LHCN-M2 (cell line): ENCODE measurements around the gene DCAF16. TPM values are rescaled to one million over a fixed set of nuclear protein-coding genes. Genes with fewer than 3 reads are reported as not detected.
A peak's percentile ranks its signal among the peaks of the same experiment; 100 is the strongest.

Source experiments
- DNase-seq: peaks from one replicate; pipeline ENCODE4 v3.0.0-alpha.2; 2012; ENCODE audit warnings: low read depth
- total RNA-seq: library from RNA; depleted of rRNA; stranded (reverse); fragments of >200 nt; gene quantifications from 2 replicates; pipeline ENCODE4 v1.2.3, GENCODE V29; 2014

DCAF16 gene
- total RNA-seq, 1 experiment from 2014 or later: 17.7 TPM

DNA sequence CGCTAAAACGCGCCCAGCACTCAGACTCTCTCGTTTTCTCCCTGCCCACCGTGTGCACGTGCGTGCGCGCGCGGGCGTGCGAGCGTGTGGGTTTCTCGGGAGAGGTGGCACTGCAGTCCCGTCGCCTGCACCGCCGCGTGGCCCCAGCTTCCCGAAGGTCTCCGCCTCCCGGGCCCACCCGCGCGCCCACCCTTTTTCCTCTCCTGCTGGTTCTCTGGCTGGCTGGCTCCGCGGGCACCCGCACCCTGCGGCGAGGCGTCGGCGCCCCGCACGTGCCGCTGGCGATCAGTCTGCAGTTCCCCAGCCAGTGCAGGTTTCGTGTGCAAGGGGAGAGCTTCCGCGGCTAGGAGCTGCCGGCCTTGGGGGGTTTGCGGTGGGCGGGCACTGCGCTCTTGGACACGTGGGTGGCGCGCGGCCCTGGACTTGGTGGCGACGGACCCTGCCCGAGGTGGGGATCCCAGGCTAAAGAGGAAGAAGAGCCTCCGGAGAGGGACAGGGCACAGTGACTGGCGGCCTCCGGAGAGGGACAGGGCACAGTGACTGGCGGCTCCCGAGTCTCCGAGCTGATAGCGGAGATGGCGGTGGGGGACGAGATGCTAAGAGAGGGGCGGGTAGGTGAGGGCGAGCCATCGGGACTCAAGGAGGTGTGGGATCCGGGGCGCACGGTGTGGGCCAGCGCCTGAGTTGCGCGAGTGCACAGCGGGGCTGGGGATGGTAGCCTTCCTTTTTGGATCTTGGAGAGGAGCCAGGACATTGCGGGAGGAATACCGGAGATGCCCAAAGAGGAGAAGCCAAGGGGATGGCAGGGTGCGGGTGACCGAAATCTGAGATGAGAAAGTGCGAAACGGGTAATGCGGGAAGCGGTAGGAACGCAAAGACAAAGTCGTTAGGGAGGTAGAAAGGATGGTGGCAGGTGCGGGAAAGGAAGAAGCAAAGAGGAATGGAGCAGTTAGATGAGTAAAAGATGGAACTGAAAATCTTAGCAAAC lies 29.0 kb downstream of the DCAF16 start, which contains the start of gene FAM184B:
Gene FAM184B (minus strand): TSS at position 322 of the 988 bp plus-strand sequence. CDS start 322 bp downstream, outside the sequence.
- no peak for DNase-seq

DNA sequence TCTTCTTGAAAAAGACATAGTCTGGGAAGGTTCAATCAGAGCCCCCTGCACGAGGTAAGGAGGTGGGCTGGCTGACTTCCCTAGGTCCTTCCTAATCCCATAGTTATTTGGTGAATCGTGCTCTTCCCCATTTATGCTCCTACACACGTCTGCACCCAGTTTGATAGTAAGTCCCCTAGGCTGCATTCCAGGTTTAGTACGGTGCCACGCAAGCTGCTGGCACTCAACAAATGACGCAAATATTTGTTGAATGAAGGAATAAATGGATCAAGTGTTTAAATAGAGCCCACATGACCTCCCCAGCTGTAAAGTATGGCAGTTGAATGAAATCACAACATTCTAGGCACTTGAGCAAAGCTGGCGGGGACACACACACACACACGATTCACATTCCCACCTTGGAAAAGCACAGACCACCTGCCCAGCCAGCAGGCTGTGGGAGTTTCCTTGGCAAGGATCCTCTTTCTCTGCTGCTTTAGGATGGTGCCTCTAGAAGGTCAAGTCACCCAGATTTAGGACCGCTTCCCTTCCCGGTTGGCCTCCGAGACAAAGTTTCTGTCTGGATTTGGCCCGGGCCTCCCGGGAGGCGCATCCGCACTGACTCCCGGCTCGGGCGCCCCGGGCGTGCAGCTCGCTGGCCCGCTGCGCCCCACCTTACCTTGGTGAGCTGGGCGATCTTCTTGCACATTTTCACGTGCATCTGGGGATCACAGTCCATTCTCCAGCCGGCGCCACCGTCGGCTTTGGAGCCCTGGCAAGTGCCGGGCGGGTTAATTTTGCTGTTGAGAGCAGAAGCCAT lies 29.9 kb downstream of the DCAF16 start:
- no peak for DNase-seq

DNA sequence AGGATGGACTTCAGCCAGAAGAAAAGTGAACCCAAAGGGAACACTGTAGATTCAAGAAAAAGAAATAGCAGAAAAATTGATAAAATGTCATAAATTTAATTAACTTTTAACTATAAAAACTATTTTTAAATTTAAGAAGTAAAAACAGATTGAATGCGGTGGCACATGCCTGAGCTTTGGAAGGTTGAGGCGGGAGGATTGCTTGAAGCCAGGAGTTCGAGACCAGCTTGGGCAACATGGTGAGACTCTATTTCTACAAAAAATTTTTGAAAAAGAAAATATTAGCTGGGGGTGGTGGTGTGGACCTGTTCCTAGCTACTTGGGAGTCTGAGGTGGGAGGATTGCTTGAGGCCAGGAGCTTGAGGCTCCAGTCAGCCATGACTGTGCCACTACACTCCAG lies 32.1 kb downstream of the DCAF16 start:
- DNase-seq: no peak

DNA sequence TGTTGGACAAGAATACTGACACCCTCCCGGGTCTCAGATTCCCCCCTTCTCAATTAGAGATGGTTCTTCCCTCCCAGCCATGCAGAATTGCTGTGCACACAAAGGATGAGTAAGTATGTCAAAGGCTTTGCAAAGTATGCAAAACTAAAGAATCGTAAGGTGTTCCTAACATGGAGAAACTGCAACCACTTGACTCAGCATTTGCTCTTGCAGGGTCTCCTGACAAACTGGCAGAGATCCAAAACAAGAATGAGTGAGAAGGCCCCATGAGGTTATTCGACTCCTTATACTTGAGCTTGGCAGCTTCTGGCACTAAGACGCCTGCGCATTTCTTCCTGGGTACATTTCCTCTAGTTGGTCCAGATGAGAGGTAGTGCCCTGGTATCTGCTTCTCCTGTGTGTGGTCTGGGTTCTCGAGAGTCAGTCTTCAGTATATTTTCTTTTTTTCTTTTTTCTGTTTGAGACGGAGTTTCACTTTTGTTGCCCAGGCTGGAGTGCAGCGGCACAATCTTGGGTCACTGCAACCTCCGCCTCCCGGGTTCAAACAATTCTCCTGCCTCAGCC lies 37.3 kb downstream of the DCAF16 start:
- no peak for DNase-seq

DNA sequence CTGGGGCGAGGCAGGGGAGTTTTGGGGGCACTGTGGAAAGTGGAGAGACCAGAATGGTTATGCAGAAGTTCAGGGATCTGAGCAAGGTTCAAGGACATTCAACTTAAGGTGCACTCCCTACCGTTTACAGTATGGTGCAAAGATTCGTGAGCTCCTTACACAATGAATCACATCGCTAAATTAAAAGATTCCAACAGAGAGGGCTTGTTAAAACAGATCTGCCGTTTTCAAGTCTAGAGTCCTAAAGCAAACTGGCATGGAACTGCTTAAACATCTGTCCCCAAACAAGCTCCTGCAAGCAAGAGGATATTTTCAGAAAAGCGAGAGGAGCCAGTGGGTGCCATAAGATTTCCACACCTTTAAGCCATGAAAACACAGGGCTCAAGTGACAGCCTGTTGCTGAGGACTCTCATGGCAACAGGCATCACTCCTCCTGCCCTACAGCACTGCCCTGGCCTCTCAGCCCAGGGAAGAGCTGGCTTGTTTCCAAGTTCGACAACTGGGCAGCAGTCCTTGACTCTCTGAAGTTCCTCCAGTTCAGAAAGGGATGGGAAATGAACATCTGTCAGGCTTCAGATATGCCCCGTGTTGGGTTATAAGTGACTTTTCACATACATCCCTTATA lies 39.2 kb downstream of the DCAF16 start:
- DNase-seq: peak; percentile 20

DNA sequence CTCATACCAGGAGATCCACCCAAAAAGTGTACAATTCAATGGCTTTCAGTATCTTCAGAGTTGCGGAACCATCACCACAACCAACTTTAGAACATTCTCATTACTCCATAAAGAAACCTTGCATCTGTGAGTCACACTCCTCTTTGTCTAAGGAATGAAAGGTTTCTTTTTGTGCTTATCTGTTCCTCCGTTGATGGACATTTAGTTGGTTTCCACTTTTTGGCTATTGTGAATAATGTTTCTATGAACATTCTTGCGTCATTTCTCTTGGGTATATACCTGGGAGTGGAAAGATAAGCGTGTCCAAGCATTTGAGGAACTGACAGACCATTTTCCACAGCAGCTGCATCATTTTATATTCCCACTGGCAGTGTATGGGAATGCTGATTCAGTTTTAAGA lies 39.7 kb downstream of the DCAF16 start:
- DNase-seq: no peak

DNA sequence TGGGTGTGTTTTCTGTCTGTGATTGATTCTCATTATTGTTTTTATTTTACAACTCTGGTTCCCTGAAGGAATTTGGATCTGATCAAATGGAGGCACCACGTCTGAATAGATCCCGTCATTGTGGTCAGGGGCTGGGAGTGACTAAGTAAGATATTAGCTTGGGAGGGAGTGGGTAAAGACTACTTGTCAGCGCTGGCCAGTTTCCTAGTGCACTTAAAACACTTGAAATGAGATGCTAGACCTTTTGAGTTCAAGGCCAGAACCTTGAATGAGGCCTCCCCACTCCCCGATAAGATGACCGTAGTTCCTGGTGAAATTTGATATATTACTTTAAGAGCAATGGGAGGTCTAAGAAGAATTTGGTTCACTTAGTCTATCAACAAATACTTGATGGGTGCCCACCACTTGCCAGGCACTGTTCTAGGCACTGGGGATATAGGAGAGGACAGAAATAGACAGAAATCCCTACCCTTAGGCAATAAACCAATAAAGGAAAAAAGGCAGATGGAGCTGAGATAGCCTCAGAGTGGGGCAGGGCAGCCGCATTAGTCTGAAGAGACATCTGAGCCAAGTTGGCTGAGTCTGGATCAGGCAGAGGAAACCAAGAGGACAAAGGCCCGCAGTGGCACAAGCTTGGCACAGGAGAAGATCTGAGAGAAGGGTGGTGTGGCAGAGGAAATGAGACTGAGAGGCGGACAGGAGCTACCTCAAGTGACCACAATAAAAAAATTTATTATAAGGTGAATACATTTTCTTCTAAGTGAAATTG lies 41.0 kb downstream of the DCAF16 start:
- DNase-seq: no peak

DNA sequence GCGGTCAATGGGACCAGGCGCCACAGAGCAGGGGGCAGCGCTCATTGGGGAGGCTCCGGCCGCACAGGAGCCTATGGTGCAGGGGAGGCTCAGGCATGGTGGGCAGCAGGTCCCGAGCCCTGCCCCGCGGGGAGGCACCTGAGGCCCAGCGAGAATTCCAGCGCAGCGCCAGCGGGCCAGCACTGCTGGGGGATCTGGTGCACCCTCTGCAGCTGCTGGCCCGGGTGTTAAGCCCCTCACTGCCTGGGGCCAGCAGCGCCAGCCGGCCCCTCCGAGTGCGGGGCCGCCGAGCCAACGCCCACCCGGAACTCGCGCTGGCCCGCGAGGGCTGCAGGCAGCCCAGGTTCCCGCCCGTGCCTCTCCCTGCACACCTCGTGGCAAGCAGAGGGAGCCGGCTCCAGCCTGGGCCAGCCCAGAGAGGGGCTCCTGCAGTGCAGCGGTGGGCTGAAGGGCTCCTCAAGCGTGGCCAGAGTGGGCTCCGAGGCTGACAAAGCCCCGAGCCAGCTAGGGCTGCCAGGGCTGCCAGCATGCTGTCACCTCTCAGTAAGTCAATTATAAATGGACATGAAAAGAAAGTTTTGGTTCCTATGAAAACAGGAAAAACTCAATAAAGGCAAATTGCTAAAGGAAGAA lies 43.6 kb downstream of the DCAF16 start:
- DNase-seq: no peak

DNA sequence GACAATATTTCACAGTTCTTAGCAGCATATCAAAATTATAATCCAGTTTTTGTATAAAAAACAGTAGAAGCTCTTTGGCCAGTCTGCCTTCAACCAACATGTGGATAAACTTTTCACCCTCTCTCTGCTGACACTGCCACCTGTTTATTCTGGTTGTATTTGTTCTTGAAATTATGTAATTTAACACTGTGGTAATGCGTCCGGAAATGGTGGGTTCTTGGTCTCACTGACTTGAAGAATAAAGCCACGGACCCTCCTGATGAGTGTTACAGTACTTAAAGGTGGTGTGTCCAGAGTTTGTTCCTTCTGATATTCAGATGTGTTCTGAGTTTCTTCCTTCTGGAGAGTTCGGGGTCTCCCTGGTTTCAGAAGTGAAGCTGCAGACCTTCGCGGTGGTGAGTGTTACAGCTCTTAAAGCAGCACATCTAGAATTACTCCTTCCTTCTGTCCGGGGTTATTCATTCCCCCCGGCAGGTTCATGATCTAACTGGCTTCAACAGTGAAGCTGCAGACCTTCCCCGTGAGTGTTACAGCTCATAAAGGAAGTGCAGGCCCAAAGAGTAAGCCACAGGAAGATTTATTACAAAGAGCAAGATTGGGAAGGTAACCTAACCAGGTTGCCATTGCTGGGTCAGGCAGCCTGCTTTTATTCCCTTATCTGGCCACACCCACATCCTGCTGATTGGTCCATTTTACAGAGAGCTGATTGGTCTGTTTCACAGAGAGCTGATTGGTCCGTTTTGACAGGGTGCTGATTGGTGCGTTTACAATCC lies 44.9 kb downstream of the DCAF16 start:
- no peak for DNase-seq

DNA sequence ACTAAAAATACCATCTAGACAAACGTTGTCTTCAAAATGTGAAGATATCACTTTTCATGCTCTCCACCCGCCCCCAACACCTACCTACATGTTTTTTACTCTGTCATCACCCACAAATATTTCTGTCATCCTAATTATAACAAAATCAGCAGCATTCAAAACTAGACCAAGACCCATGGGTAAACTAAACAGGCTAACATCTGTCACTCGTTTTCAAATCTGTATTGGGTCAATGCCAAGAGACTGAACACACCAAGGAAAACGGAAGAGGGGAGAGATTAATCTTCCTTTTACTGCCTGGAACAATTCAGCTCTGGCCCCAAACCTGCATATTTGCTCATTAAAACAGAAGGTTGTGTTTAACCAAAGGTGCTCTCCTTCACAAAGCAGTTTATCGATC lies 46.6 kb downstream of the DCAF16 start:
- peak; percentile 13 for DNase-seq

DNA sequence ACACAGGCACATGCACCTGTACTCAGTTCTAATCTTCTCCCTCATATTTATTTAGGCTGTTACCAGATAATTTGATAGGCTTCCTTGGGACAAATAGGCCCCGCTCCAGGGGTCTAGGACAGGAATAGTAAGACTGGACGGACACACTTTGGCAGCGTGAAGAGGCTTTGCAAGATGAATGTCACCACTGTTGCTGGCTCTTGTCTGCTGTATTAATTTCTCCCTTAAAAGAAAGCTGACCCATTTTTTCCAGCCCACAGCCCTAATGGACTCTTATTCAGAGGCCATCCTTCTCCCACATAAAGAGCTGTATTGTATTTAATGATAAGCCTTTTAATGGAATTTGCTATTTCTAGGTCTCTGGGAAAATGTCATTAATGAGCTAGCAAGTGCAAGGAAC lies 47.1 kb downstream of the DCAF16 start:
- DNase-seq: no peak

DNA sequence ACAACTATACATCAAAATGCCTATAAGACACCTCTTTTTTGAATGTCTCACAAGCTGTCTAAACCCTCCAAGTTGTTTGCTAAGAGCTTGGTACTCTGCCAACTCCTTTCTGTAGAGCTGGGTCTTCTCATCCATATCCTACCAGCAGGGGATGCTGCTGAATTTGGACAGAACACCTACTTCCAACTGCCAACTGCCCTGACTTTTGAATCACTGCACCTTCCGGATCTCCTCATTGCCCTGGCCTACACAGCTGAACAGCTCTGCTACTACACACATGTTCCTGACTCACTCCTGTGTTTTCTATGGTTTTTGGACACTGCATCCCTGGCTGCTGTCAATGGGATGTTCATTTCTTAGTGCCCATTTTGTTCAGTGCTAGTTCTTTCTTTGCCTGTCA lies 47.8 kb downstream of the DCAF16 start:
- peak; percentile 50 for DNase-seq

DNA sequence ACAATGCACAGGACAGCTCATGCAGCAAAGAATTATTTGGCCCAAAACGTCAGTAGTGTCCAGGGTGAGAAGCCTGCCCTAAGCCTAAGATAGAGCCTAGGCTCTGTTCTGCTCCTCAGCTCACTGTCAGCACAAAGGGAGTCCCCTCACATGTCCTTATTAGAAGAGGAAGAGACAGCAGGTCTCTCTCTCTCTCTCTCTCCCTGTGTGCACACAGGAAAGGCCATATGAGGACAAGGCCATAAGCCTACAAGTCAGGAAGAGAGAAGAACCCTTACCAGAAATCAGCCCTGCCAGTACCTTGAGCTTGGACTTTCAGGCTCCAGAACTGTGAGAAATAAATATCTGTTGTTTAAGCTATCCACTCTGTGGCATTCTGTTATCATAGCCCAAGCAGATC lies 49.5 kb downstream of the DCAF16 start:
- no peak for DNase-seq

DNA sequence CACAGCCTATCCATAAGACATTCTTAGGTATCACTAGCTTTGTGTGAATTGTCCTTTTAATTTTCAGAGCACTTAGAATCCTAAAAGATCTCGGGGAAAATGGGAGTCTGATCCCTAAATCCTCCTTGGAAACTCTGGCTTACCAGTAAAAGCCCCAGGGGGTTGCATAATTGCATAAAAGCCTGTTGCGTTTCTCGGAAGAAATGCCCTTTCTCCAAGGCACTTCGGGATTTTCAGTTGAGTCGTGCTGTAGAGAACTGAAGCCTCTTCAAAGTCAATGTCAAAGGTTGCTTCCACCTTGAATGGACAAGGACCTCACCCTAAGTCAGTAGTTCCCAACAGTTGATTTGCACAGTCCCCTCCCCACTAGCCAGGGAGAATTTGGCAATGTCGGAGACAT lies 49.9 kb downstream of the DCAF16 start:
- DNase-seq: no peak

DNA sequence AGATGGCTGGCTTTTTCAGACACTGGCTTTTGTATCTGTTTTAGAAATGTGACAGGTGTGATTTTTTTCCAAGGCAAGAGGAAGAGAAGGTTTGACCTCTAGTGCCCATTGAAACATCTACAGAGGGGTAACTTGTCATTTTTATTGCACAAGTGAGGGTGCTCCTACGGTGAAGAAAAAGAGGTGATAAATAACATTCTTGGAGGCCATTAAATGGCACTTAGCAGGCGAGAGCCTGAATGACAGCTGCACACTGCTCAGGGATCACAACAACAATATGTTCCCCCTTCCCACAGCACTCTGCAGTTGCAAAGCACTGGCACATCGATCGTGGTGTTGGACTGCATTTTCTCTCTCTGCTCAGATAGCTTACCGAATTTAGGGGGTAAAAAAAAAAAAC lies 52.1 kb downstream of the DCAF16 start:
- DNase-seq: no peak

DNA sequence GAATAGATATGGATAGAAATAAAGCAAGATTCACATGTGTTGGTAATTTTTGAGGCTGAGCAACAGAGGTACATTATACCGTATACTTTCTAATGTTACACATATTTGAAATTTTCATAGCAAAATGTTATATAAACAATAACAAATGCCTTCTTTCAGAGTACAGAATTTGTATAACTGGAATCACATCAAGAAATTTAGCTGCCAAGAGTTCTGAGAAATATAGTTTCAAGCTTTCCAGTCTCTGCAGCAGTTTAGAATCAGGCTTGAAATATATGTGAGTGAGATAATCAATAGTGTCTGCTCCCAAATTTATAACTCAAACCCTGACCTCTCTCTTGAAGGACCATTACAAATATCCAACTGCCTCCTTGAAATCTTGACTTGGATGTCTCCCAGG lies 52.9 kb downstream of the DCAF16 start:
- DNase-seq: no peak

DNA sequence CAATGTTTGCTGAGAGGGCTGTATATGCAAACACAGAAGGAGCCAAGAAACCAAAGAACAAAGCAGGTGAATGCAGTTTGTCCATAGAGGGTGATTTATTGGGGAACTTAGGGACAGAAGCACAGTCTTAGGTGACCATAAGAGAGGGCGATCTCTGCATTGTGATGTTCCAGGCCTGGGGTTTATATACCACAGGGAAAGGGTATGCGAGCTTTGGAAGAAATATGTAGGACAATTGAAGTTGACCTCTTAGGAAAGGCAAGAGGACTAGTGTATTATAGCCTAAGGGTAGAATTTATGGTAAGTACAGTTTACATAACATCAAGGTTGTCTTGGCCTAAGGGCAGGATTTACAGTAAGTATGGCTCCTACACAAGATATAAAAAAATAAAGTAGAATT lies 56.9 kb downstream of the DCAF16 start:
- no peak for DNase-seq
